T47D (cell line): ENCODE measurements around the gene MAGEA2B.
"Not testable (repeated sequence)": the region's sequence is repeated elsewhere in the genome, so short reads cannot be mapped to it uniquely, and the experiment has no call there.

Experiments
- DNase-seq, 2 experiments: peaks; one replicate each; pipeline versions ENCODE4 v3.0.0 to v3.0.0-alpha.2; 2011 to 2012; ENCODE audit warnings: low read depth in 1 of 2, low spot score in 1 of 2
- JUND ChIP-seq: IDR thresholded peaks from 2 replicates; pipeline ENCODE4 v1.6.1; 2012; ENCODE audit warnings: low read depth
- in situ Hi-C: cut with HindIII; loops from 2 replicates; pipeline ENCODE4 v1.10.0; 2016; ENCODE audit warnings: low sequenced_read_pairs, low pct_unique_long_range_greater_than_20kb

MAGEA2B gene

DNA sequence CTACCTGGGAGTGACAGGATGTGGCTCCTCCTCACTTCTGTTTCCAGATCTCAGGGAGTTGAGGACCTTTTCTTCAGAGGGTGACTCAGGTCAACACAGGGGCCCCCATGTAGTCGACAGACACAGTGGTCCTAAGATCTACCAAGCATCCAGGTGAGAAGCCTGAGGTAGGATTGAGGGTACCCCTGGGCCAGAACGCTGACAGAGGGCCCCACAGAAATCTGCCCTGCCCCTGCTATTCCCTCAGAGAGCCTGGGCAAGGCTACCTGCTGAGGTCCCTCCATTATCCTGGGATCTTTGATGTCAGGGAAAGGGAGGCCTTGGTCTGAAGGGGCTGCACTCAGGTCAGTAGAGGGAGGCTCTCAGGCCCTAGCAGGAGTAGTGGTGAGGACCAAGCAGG lies 20.7 kb downstream of the MAGEA2B start:
- in situ Hi-C loops: no loop called here
- TF ChIP-seq JUND: no peak

GRCh38 chrX:152735860-152736511 lies 21.6 kb downstream of the MAGEA2B start:
- no peak for TF ChIP-seq JUND
- in situ Hi-C loops: no loop called here

More for the DNA sequence above, 20.7 kb downstream of the MAGEA2B start:
- no peak for DNase-seq

DNA sequence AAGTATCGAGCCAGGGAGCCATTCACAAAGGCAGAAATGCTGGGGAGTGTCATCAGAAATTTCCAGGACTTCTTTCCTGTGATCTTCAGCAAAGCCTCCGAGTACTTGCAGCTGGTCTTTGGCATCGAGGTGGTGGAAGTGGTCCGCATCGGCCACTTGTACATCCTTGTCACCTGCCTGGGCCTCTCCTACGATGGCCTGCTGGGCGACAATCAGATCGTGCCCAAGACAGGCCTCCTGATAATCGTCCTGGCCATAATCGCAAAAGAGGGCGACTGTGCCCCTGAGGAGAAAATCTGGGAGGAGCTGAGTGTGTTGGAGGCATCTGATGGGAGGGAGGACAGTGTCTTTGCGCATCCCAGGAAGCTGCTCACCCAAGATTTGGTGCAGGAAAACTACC lies 22.1 kb downstream of the MAGEA2B start:
- DNase-seq, in situ Hi-C loops: not testable (repeated sequence)

More at GRCh38 chrX:152735860-152736511, 21.6 kb downstream of the MAGEA2B start:
- no peak for DNase-seq

DNA sequence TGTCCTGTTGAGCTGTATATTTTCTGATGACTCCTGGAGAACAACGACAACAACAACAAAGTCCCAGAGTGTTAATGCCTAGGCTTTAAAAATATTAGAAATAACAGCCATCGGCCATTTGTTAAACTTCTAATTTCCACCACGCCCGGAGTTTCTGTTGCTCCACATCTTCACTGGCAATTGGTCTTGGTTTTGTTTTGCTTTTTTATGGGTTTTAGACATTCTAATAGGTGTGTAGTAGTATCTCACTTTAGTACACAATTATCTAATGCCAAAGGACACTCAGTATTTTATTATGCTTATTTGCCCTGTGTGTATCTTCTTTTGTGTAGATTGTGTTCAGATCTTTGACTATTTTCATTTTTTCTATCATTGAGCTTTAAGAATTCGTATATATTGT lies 24.1 kb downstream of the MAGEA2B start:
- no peak for TF ChIP-seq JUND
- in situ Hi-C loops: no loop called here
- DNase-seq: no peak

DNA sequence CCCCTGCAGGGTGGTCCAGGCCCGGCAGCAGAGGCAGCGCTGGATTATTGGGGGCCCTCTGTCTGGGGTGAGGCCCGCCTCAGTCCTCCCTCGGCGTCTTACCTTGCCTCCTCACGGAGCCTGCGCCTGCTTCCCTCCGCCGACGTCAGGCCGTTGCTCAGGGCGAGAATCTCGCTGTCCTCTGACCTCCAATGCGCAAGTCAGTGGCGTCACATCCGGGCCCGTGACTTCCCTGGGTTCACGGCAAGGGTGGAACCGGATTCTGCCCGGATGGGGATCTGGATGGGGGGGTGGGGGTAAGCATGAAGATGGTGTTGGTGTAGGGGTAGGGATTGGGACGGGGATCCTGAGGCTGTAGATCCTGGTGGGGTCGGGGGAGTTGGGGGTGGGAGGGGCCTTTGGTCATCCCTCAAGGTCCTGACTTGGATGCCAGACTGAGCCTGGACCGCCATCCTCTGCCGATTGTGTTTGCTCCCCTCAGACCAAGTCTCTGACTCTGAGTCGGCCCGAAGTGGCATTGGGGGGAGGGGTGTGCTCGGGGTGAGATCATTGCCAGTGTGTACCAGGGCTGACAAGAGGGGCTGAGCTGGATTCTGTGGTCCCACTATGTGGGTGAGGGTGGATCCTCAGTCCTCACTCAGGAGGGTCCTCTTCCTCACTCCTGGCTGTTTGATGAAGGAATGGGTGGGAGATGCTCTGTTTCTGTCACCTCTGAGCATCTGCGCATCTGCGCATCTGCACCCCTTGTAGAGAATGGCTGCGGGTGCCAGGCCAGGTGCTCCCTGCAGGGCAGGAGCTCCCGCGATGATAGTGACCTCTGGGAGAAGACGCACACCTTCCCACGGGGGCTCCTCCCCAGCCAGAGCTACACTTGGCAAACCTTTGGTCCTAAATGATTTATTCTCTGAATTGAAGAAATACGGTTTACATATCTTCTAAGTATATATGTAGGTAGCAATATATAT lies 39.5 kb downstream of the MAGEA2B start, which contains the start of gene MAGEA2:
Gene MAGEA2, minus strand, starts transcription at position 157 of the 965 bp plus-strand sequence. CDS start 2,479 bp downstream, outside the sequence.
- DNase-seq, in situ Hi-C loops: not testable (repeated sequence)

DNA sequence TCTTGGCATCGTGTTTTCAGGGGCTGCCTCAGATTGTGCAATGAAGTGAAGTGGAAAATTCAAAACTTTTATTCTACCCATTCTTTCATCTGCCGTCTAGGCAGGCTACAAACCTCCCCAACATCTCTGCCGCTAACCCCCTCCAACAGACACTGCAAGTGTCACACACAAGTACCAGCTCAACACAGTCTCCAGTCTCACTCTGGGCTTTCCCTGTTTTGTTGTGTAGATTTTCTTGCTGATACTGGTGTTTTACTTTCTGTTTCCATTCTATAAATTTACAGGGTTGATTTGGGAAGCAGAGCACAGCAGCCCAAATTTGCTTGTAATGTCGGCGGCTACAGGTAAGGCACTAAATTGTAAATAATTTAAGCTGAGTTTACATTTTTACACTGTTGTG lies 40.4 kb downstream of the MAGEA2B start:
- DNase-seq, in situ Hi-C loops: not testable (repeated sequence)

DNA sequence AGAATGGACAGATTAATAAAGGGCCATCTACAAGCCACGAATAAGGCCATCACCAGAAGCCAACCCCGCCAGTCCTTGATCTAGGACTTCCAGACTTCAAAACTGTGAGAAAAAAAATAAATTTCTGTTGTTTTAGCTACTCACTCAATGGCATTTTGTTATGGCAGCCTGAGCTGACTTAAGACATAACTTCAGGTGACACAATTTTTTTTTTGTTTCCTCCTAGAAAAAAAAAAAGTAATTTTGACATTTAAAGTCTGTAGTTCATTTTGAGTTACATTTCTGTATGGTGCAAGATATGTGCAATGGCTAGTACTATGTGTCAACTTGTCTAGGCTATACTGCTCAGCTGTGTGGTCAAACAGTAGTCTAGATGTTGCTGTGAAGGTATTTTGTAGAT lies 44.5 kb downstream of the MAGEA2B start, which contains the start of gene CSAG3:
Gene CSAG3, plus strand, starts transcription at position 301 of the 400 bp plus-strand sequence.
- in situ Hi-C loops, DNase-seq: not testable (repeated sequence)

DNA sequence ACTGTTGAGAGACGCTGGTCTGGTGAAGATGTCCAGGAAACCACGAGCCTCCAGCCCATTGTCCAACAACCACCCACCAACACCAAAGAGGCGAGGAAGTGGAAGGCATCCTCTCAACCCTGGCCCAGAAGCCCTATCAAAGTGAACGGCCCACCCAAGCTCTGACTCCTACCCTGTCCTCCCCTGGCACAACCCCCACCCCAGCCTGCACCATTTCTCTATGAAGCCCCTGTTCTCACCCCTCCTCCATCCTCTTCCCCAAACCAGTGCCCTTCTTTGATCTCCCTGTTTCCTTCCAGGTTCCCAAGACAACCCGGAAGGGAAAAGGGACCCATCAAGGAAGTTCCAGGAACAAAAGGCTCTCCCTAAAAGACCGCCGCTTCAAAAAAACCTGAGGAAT lies 45.1 kb downstream of the MAGEA2B start:
- in situ Hi-C loops, DNase-seq: not testable (repeated sequence)

GRCh38 chrX:152761582-152761981 lies 47.2 kb downstream of the MAGEA2B start:
- in situ Hi-C loops, DNase-seq: not testable (repeated sequence)

DNA sequence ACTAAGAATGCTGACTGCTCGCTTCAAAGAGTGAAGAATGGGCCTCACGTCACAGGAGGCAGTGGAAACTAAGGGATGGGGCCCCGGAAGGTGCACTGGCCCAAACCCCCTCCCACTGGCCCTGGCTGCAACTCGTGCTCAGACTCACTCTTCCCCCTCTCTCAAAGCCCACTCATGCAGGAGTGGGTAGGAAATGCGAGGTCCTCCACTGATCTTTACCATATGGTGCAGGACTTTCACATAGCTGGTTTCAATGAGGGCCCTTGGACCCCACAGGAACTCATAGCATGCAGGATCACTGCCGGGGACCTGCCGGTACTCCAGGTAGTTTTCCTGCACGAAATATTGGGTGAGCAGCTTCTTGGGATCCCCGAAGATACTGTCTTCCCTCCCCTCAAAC lies 52.1 kb downstream of the MAGEA2B start:
- in situ Hi-C loops: not testable (repeated sequence)

More for the DNA sequence above, 52.1 kb downstream of the MAGEA2B start:
- DNase-seq: not testable (repeated sequence)
